Measurements from ENCODE around the gene MAP3K7CL.

DNA sequence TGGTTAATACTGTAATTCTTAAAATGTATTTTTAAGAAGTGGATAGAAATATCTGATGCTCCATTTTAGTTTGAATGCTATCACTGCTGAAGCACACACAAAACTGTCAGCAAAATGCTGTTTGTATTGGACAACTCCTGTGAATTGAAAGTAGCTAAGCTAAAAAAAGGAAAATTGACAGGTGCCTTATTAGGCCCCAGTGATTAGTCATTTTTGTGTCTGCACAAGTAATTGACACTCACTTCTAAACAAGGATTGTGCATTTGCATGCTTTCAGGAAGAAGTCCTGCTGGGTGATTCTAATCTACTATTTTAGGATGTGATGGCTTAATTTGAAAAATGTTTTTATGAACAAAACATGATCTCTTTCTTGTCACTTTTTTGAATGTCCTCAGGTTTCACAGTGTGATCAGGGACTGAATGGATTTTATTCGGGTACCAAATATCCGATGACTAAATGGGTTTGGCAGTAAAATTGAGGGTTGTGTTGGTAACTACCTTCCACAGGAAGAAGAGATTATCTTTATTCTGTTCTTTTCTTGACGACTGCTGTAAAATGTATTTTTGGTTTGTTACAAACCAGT is 13.0 kb upstream of the MAP3K7CL start:
- TF ChIP-seq, protein P1, sequence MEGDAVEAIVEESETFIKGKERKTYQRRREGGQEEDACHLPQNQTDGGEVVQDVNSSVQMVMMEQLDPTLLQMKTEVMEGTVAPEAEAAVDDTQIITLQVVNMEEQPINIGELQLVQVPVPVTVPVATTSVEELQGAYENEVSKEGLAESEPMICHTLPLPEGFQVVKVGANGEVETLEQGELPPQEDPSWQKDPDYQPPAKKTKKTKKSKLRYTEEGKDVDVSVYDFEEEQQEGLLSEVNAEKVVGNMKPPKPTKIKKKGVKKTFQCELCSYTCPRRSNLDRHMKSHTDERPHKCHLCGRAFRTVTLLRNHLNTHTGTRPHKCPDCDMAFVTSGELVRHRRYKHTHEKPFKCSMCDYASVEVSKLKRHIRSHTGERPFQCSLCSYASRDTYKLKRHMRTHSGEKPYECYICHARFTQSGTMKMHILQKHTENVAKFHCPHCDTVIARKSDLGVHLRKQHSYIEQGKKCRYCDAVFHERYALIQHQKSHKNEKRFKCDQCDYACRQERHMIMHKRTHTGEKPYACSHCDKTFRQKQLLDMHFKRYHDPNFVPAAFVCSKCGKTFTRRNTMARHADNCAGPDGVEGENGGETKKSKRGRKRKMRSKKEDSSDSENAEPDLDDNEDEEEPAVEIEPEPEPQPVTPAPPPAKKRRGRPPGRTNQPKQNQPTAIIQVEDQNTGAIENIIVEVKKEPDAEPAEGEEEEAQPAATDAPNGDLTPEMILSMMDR (IDR thresholded peaks at IDR 0.05): no peak
- no peak for TF ChIP-seq POLR2A (IDR thresholded peaks at IDR 0.05)

Data from transverse colon (tissue), 3 donors.